ENCODE measurements around the gene NUDT14.

NUDT14 gene

GRCh38 chr14:105173901-105174894, 6.9 kb downstream of the NUDT14 start:
- DNase-seq (ENCODE audit: low spot score) = no peak

GRCh38 chr14:105173145-105173544, 8.0 kb downstream of the NUDT14 start:
- DNase-seq (ENCODE audit: low spot score) = no peak

GRCh38 chr14:105172476-105172875, 8.6 kb downstream of the NUDT14 start:
- no peak for DNase-seq (ENCODE audit: low spot score)

GRCh38 chr14:105171004-105171673, 10.0 kb downstream of the NUDT14 start:
- no peak for DNase-seq (ENCODE audit: low spot score)

GRCh38 chr14:105169776-105170655, 11.1 kb downstream of the NUDT14 start:
- no peak for DNase-seq (ENCODE audit: low spot score)

- DNase-seq (ENCODE audit: low spot score) = peak; percentile 75
Measured at GRCh38 chr14:105168979-105169507, 12.1 kb downstream of the NUDT14 start.

- DNase-seq (ENCODE audit: low spot score) = peak; percentile 75
Measured at GRCh38 chr14:105168496-105168978, 12.6 kb downstream of the NUDT14 start, which contains the start of gene JAG2. TSS of gene JAG2 (minus strand) at chr14:105168776. CDS start at chr14:105168420, 356 bp downstream.

GRCh38 chr14:105168093-105168420, 13.1 kb downstream of the NUDT14 start:
- no peak for DNase-seq (ENCODE audit: low spot score)

- peak; percentile 59 for DNase-seq (ENCODE audit: low spot score)
Measured at GRCh38 chr14:105167303-105168092, 13.6 kb downstream of the NUDT14 start.

GRCh38 chr14:105166571-105167302, 14.4 kb downstream of the NUDT14 start:
- DNase-seq (ENCODE audit: low spot score) = peak; percentile 34

- no peak for DNase-seq (ENCODE audit: low spot score)
Measured at GRCh38 chr14:105165761-105166485, 15.2 kb downstream of the NUDT14 start.

- DNase-seq (ENCODE audit: low spot score) = no peak
Measured at GRCh38 chr14:105165134-105165704, 15.9 kb downstream of the NUDT14 start.

GRCh38 chr14:105163040-105163742, 17.9 kb downstream of the NUDT14 start:
- no peak for DNase-seq (ENCODE audit: low spot score)

GRCh38 chr14:105162669-105162979, 18.5 kb downstream of the NUDT14 start:
- DNase-seq (ENCODE audit: low spot score) = no peak

- DNase-seq (ENCODE audit: low spot score) = no peak
Measured at GRCh38 chr14:105161964-105162668, 19.0 kb downstream of the NUDT14 start.

GRCh38 chr14:105161309-105161708, 19.8 kb downstream of the NUDT14 start:
- DNase-seq (ENCODE audit: low spot score) = no peak

GRCh38 chr14:105160776-105161175, 20.3 kb downstream of the NUDT14 start:
- no peak for DNase-seq (ENCODE audit: low spot score)

GRCh38 chr14:105159344-105159743, 21.8 kb downstream of the NUDT14 start:
- DNase-seq (ENCODE audit: low spot score) = no peak
